DMS79 treated with DMSO at 0.1 percent for 48 hours (cell line): ENCODE results near the gene ELAVL3.
"Not testable (repeated sequence)": the region's sequence is repeated elsewhere in the genome, so short reads cannot be mapped to it uniquely, and the experiment has no call there.

Experiments used
- DNase-seq: peaks from one replicate; lab custom pipeline; 2025; lab: John Stamatoyannopoulos, UW

Gene ELAVL3

DNA sequence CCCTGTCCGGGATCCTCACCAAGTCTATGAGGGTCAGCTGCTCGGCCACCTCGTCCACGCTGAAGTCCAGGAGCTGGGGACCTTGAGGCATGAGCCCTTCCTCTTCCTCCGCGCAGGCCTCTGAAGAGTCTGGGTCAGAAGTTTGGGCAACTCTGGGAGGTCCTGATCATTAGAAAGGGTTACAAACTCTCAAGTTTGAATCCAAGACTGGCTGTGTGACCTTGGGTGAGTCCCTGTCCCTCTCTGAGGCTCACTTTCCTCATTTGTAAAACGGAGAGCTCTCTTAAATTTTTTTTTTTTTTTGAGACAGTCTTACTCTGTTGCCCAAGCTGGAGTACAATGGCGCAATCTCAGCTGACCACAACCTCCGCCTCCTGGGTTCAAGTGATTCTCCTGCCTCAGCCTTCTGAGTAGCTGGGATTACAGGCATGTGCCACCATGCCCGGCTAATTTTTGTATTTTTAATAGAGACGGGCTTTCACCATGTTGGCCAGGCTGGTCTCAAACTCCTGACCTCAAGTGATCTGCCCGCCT lies 74.1 kb downstream of the ELAVL3 start:
- not testable (repeated sequence) for DNase-seq

DNA sequence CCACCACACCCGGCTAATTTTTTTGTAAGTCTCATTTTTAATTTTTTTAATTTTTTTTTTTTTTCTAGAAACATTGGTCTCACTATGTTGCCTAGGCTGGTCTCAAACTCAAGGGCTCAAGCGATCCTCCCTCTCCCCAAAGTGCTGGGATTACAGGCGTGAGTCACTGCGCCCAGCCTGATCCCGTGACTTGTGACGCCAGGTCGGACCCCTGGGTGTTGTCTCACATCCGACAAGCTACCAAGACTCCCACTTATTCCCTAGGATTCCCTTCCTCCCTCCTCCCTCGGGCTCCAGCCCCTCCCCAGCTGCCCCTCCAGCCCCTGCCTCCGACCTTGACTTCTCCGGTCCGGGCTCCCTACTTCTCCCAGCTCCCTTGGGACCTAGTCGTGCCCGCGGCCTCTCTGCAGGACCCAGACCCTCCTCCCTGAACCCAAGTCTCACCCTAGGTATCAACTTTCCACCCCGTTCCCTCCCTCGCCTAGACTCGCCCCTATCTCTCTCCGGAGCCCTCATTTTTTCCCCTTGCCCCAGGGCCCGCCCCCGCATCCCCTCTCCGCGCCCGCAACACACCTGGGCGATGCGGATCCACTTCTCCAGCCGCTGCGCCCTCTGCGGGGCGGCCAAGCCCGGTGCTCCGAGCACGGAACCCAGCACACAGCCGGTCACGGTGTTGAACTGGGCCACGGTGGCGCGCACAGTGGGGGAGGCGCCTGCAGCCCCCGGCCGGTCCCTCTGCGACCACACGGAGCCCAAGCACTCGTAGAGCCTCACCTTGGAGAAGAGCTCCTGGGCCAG lies 74.8 kb downstream of the ELAVL3 start:
- no peak for DNase-seq

DNA sequence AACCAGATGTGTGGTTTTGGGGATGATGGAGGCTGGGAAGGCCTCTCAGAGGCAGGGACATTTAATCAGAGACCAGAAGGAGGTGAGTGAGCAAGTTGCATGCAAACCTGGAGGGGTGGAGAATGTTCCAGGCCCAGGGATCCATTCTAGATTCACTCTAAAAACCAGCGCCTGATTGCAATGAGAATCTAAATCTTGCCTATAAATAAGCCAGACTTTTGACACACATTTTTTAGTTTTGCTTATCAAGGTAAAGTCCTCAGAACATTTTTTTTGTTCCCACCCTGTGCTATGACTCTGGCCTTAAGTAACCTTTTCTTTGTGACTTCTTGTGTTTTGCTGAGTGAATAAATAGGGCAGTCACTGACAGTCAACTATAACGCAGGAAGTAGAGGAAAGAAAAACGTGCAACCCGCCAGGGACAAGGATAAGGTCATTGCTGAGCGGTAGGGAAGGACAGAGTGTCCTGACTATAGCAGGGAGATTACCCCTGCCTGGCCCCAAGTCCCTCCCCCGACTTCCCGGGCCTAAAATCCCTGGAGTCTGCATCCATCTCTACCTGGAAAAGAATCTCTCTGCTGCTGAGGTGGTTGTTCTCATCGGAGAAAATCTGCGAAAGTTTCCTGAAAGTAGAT lies 76.1 kb downstream of the ELAVL3 start:
- no peak for DNase-seq

DNA sequence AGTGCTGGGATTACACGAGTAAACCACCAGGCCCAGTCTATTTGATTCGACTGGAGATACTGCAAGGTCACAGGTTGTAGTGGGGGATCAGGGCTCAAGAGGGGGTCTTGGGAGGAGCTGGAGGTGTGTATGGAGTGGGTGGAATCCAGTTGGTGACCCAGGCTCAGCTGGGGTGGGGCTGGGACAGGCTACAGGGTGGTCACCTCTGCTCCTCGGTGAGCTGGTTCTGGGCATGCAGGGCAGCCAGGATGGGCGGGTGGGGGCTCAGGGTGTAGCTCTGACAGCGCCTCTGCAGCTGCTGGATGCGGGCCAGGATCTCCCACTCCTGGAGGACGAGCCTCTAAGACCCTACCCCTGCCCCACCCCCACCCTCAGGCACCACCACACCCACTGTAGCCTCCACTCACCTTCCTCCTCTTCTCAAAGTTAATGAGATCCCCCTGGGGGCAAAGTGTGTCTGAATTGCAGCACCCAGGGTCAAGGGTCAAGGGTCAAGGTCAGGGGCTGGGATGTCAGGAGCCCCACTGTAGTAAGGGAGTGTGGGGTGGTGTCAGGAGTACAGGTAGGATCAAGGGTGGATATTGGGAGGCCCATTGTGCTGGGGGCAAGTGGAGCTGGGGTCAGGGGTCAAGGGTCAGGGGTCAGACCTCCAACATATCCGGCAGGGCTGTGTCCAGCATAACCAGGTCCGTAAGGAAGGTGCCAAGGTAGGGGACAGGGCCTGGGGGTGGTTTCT lies 78.9 kb downstream of the ELAVL3 start:
- no peak for DNase-seq
